ENCODE measurements around the gene CIDEB.
"Not testable (repeated sequence)": the region's sequence is repeated elsewhere in the genome, so short reads cannot be mapped to it uniquely, and the experiment has no call there.

CIDEB gene

DNA sequence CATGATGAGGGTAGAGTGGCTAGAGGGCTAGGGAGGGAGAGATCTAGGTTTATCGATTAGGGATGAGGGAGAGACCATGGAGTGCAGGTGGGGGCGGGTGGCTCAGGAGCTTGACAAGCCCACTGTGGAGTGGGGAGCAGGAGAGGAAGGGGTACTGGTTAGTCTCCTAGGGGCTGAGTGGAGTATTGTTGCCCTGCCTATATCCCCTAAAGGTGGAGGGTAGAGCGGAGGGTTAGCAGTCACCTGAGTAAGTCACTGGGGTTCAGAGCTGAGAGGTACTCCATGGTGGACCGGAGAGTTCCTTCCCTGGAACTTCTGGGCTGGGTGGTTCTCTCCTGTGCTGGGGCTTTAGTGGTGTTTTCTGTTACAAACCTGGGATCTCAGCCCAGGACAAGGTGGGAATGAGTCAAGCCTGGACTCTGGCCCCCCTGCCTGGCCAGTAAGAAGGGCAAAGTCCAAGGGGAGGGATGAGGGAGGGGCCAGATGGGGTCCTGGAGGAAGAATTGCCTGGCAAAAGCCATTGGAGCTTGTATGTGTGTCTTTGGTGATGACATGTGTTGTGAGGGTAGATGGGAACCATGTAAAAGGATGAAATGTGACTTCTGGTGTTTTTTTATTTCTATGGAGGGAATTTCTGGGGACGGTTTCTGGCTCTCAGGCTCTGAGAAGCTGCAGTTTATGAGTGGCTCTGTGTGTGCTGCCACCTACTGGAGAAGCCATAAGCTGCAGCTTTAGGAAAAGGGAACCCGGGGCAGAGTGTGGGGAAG lies at the start of gene CIDEB:
Gene CIDEB, minus strand, starts transcription at position 403 of the 767 bp plus-strand sequence. Its CDS starts 119 bp downstream, at position 284.
- peak; percentile 37 for DNase-seq (ENCODE audit: low read depth)

- no peak for DNase-seq (ENCODE audit: low read depth)
Observed at GRCh38 chr14:24356208-24356607, 48.4 kb upstream of the CIDEB start.

DNA sequence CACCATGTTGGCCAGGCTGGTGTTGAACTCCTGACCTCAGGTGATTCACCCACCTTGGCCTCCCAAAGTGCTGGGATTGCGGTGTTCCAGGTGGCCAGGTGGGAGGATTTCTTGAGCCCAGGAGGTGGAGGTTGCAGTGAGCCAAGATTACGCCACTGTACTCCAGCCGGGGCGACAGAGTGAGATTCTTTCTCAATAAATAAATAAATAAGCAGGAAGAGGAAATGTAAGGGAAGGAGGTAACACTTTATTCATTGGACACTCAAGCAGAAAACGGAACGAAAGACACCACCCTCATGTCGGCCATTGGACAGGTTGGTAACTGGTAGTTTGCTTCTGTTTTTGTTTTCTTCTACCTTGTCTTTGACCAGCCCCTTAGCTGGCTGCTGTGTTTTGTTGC lies 47.2 kb upstream of the CIDEB start:
- no peak for DNase-seq (ENCODE audit: low read depth)

DNA sequence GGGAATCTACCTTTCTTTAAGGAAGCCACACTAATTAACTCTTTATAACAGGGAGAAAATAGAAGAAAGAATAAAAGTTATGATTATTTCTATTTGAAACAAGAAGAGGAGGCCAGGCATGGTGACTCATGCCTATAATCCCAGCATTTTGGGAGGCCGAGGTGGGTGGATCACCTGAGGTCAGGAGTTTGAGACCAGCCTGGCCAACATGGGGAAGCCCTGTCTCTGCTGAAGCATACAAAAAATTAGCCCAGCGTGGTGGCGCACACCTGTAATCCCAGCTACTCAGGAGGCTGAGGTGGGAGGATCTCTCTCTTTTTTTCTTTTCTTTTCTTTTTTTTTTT lies 46.7 kb upstream of the CIDEB start:
- not testable (repeated sequence) for DNase-seq (ENCODE audit: low read depth)

DNA sequence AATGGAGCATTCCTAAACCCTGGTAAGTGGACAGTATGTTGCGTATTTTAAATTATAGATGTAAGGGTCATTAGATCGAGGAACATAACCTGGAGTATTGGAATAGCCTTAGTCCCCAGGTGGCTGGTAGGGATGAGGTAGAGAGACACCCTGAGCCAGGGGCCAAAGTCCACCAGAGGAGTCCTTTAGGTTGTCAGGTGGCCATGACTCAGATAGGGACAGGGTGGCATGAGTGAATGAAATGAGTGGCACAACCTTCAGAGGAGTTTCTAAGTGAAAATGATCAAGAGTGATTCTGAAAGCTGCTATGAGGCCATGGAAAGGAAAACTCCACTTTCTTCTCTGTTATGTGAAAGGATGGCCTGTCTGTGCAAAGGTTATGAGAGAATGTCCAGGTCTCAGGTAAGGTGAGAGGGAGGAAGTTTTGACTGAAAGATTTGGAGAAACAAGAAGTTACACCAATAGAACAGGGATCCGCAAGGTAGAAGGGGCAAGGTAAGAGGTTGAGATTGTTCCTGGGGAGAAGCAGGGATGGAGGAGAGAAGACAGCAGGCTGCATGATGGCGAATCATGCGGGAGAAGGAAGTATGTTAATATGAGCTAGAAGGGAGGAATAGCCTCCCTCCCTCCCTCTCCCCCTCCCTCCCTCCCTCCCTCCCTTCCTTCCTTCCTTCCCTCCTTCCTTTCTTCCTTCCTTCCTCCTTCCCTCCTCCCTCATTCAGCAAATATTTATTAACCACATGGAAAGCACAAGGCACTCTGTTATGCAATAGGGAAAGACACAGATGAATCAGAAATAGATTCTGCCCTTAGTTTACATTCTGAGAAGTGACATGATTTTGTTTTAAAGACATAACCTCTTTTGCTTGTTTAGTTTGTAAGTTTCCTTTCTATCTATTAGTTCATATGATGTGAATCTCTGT lies 46.0 kb upstream of the CIDEB start:
- DNase-seq (ENCODE audit: low read depth), result no peak

GRCh38 chr14:24351517-24351916 lies 43.7 kb upstream of the CIDEB start:
- DNase-seq (ENCODE audit: low read depth), result no peak

- no peak for DNase-seq (ENCODE audit: low read depth)
Observed at GRCh38 chr14:24349742-24350141, 42.0 kb upstream of the CIDEB start.

- DNase-seq (ENCODE audit: low read depth), result no peak
Observed at GRCh38 chr14:24348186-24348585, 40.4 kb upstream of the CIDEB start.

- DNase-seq (ENCODE audit: low read depth), result no peak
Observed at GRCh38 chr14:24347134-24347533, 39.4 kb upstream of the CIDEB start.

- DNase-seq (ENCODE audit: low read depth), result no peak
Observed at GRCh38 chr14:24343795-24344660, 36.3 kb upstream of the CIDEB start.

DNA sequence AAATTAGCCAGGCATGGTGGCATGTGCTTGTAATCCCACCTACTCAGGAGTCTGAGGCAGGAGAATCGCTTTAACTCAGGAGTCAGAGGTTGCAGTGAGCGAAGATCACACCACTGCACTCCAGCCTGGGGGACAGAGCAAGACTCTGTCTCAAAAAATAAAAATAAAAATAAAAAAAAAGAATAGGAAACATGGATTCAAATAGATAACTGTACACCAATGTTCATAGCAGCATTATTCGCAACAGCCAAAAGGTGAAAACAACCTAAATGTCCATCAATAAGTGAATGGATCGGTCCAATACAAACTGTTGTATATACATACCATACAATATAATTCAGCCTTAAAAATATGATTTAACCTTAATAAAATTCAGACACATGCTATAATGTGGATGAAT lies 35.1 kb upstream of the CIDEB start:
- DNase-seq (ENCODE audit: low read depth), result no peak

DNA sequence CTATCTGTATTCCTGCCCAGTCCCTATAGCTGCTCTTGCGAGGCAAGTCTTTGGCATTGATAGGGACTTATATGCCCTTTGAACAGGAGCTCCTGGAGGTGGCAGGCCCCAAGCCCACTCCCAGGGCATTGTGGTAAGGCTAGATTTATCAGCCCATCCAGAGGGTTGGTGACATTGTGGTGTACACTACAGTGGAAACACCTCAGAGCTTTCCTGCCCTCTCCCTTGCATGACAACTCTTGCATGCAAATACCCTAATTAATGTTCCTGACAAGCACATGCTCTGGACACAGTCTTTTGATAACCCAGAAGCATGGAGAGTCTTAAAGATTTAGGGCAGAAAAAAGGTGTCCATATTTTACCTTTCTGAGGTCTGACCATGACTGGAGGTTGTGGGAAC lies 32.8 kb upstream of the CIDEB start:
- no peak for DNase-seq (ENCODE audit: low read depth)

- DNase-seq (ENCODE audit: low read depth), result peak; percentile 51
Observed at GRCh38 chr14:24339284-24340151, 31.7 kb upstream of the CIDEB start, which contains the start of gene RIPK3. Gene RIPK3, minus strand, starts transcription at chr14:24339991. Its CDS starts 165 bp downstream, at chr14:24339826.

GRCh38 chr14:24338843-24339242 lies 31.1 kb upstream of the CIDEB start:
- DNase-seq (ENCODE audit: low read depth), result no peak

- no peak for DNase-seq (ENCODE audit: low read depth)
Observed at GRCh38 chr14:24337824-24338175, 30.0 kb upstream of the CIDEB start.

- no peak for DNase-seq (ENCODE audit: low read depth)
Observed at GRCh38 chr14:24337144-24337823, 29.5 kb upstream of the CIDEB start.

DNA sequence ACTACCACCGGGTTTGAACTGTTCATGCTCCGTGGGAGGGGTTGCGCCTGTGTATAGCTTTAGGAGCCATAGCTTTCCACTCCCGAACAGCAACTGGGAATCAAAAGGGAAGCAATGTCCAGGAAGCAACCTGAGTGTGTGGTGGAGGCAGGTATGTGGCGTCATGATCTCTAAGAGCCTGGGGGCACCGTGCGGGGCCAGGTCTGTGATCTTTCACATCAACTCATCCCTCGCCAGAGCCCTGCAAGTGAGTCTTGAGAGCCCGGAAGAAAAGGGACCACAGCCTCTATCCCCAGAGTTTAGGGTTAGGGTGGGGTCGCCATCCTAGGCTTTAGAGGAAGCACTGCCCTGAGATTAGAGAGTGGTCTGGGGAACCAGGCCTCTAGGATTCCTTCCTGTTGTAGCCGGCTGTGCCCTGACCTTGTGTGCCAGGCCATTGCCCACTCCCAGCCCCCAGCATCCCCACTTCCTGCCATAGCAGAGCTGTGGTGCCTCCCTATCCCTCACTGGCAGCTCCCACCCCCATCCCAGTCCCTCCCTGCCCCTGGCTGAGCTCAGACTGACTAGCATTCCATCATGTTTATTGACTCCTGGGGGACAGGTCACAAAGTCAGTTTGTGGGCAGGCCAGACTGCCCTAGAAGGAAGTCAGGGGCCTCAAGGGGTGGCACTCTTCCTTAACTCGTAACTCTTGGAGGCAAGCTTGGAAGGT lies 27.8 kb upstream of the CIDEB start:
- no peak for DNase-seq (ENCODE audit: low read depth)

DNA sequence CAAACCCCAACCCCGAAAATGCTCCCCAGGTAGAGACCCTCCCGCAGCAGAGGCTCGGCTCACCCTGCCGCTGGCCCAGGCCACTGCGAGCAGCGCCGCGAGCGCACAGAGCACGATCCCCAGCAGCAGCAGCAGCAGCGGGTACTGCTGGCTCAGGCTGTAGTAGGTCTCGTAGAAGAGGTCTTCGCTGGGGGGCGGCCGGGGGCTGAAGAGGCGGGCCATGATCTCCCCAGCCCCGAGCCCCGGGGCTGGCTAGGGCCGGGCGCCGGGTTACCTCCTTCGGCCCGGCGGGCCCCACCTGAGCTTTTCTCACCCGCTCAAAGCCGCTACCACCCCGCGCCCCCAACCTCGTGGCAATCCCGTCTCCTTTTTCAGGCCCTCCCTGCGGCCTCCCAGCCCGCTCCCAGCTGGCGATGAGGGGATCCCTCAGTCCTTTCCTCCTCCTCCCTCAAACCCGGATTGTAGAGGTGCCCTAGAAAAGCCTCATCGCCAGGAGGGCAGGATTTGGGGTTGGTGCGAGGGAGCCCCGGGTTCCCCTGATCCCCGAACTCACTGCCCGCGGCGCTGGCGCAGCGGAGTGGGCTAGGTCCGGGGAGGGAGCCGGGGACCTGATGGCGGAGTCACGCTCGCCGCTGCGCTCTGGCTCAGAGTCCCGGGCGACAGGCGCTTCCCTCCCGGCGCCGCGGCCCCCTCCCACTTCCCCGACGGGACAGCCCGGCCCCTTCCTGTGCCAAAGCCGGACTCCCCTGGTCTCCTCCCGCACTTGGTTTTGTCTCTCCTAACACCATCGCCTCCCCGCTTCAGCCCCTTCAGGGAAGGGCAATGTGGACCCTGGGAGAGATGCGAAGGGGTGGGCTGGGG lies 26.9 kb upstream of the CIDEB start, which contains the start of gene ADCY4:
Gene ADCY4, minus strand, starts transcription at position 641 of the 861 bp plus-strand sequence. Its CDS starts 419 bp downstream, at position 222.
- no peak for DNase-seq (ENCODE audit: low read depth)
